Ishikawa (cell line): ENCODE data around the gene SPA17.

Source experiments
- CEBPB ChIP-seq: IDR thresholded peaks from 2 replicates; pipeline ENCODE4 v1.6.1; 2012
- CREB1 ChIP-seq: IDR thresholded peaks from 2 replicates; pipeline ENCODE4 v1.6.1; 2012; ENCODE audit warnings: low read depth
- EGR1 ChIP-seq: IDR thresholded peaks from 2 replicates; pipeline ENCODE4 v1.6.1; 2012
- EP300 ChIP-seq: IDR thresholded peaks from 2 replicates; pipeline ENCODE4 v1.6.1; 2012; ENCODE audit warnings: borderline replicate concordance
- FOXM1 ChIP-seq: IDR thresholded peaks from 2 replicates; pipeline ENCODE4 v1.6.1; 2012; ENCODE audit warnings: low read depth, borderline replicate concordance
- MAX ChIP-seq: IDR thresholded peaks from 2 replicates; pipeline ENCODE4 v1.6.1; 2012
- NFIC ChIP-seq: IDR thresholded peaks from 2 replicates; pipeline ENCODE4 v1.6.1; 2012
- RAD21 ChIP-seq: IDR thresholded peaks from 2 replicates; pipeline ENCODE4 v1.6.1; 2012; ENCODE audit warnings: low read depth
- REST ChIP-seq: IDR thresholded peaks from 2 replicates; pipeline ENCODE4 v1.6.1; 2012; ENCODE audit warnings: low read depth, mild to moderate bottlenecking
- TAF1 ChIP-seq: IDR thresholded peaks from 2 replicates; pipeline ENCODE4 v1.6.1; 2012; ENCODE audit warnings: low read depth, mild to moderate bottlenecking
- TCF12 ChIP-seq: IDR thresholded peaks from 2 replicates; pipeline ENCODE4 v1.6.1; 2012; ENCODE audit warnings: low read depth
- TEAD4 ChIP-seq: IDR thresholded peaks from 2 replicates; pipeline ENCODE4 v1.6.1; 2012
- USF1 ChIP-seq: IDR thresholded peaks from 2 replicates; pipeline ENCODE4 v1.6.1; 2012
- YY1 ChIP-seq: IDR thresholded peaks from 2 replicates; pipeline ENCODE4 v1.6.1; 2012; ENCODE audit warnings: low read depth
- ZBTB7A ChIP-seq: IDR thresholded peaks from 2 replicates; pipeline ENCODE4 v1.6.1; 2012; ENCODE audit warnings: low read depth

SPA17 gene

GRCh38 chr11:124728134-124728533, 54.4 kb downstream of the SPA17 start:
- TF ChIP-seq TAF1 (no peak), NFIC (no peak), FOXM1 (no peak), YY1 (no peak), RAD21 (no peak), CREB1 (no peak), TEAD4 (no peak), ZBTB7A (no peak), MAX (no peak), EP300 (no peak), EGR1 (no peak)

DNA sequence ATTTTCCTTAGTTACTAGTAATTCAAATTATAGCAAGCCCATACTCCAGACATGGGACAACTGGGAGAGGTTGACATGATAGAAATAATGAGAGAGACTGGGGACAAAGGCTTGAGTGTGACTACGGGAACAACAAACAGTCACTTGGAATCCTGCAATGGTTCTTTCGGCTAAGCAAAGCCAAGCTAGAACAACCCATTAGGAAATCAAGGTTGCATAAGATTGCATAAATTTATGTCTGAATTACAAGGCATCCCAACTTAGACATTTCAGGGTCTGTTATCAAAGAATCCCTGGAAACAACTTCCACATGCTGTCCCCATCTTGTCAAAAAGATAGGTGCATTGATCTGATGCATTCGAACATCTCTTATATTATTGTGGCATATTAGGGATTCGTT, 55.9 kb downstream of the SPA17 start:
- no peak for TF ChIP-seq TEAD4
- no peak for TF ChIP-seq CEBPB
- no peak for TF ChIP-seq TAF1
- TF ChIP-seq NFIC, result no peak
- TF ChIP-seq YY1, result no peak
- TF ChIP-seq FOXM1, result no peak
- TF ChIP-seq MAX, result no peak
- no peak for TF ChIP-seq EGR1
- TF ChIP-seq RAD21, result no peak
- no peak for TF ChIP-seq REST
- no peak for TF ChIP-seq USF1
- TF ChIP-seq CREB1, result no peak
- no peak for TF ChIP-seq ZBTB7A
- TF ChIP-seq TCF12, result no peak
- TF ChIP-seq EP300, result no peak

- TF ChIP-seq EGR1 (no peak), YY1 (no peak), ZBTB7A (no peak), TAF1 (no peak), RAD21 (no peak), CEBPB (no peak), MAX (no peak), EP300 (no peak), NFIC (no peak), FOXM1 (no peak), TEAD4 (no peak), REST (no peak)
Measured at GRCh38 chr11:124732230-124732629, 58.5 kb downstream of the SPA17 start.

DNA sequence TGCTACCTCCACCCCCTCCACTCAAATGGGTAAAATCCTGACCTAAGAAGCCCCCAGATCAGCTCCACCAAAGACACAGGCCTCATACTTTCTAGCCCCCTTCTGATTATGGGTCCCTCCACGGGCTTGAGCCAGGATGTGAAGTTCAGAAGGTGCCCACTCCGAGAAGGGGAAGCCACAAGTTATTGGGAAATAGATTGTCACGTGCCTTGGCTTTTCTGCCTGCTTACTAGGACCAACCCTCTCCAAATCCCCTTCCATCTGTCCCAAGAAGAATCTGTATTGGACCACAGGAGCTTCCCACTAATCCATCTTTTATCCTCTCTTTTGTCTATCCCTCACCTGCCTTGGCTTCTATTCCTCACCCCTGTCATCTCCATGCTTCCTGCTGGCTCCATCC, 63.0 kb downstream of the SPA17 start:
- TF ChIP-seq TCF12, result no peak
- no peak for TF ChIP-seq YY1
- TF ChIP-seq REST, result no peak
- no peak for TF ChIP-seq CREB1
- no peak for TF ChIP-seq CEBPB
- no peak for TF ChIP-seq EP300
- no peak for TF ChIP-seq TEAD4
- no peak for TF ChIP-seq FOXM1
- TF ChIP-seq TAF1, result no peak

- TF ChIP-seq FOXM1, result no peak
- no peak for TF ChIP-seq CEBPB
- no peak for TF ChIP-seq YY1
- no peak for TF ChIP-seq CREB1
- TF ChIP-seq RAD21, result no peak
- TF ChIP-seq MAX, result no peak
- TF ChIP-seq TAF1, result no peak
Measured at GRCh38 chr11:124737638-124738305, 64.1 kb downstream of the SPA17 start.
